ENCODE data around the gene ZNF23. TPM values are rescaled to one million over a fixed set of nuclear protein-coding genes. Genes with fewer than 3 reads are reported as not detected.

The ZNF23 gene
- total RNA-seq, 3 donors from 2014 or later (not counting 1 experiment from before 2014, with no cell fraction given) = 7.2 to 8.9 (median 7.8) TPM

DNA sequence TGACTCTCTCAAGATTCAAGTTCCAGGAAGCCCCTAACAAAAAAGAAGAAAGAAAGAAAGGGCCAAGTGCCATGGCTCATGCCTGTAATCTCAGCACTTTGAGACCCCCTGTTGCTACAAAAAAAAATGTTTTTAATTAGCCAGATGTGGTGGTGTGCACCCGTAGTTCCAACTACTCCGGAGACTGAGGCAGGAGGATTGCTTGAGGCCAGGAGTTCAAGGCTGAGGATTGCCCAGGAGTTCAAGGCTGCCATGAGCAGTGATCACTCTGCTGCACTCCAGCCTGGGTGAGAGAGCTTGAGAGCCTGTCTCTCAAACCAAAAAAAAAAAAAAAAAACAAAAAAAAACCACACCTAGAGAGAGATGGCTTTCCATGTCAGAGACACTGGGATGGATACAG, 39.0 kb downstream of the ZNF23 start:
- Histone ChIP-seq H3K4me3 (ENCODE audit: low read length) (no peak overlapping the region), H3K27me3 (ENCODE audit: control insufficient read depth, insufficient read depth, low read length) (no peaks in the 10 kb centered on the region), H3K27ac (ENCODE audit: low read length) (no peak overlapping the region), H3K4me1 (ENCODE audit: control insufficient read depth, insufficient read depth, low read length) (no peaks in the 10 kb centered on the region), H3K36me3 (ENCODE audit: control insufficient read depth, insufficient read depth, low read length) (no peaks in the 10 kb centered on the region), H3K9me3 (ENCODE audit: control insufficient read depth, insufficient read depth, low read length) (no peaks in the 10 kb centered on the region)
- Mint-ChIP-seq H3K4me1 (no peaks in the 10 kb centered on the region), H3K4me3 (no peak overlapping the region), H3K36me3 (no peaks in the 10 kb centered on the region), H3K9me3 (no peaks in the 10 kb centered on the region), H3K27me3 (ENCODE audit: low read depth in 2 of 2) (peaks cover 37 to 43% of the 10 kb centered on the region in 2 donors), H3K27ac (no peak overlapping the region)
- 89% methylated on average over 2 of the region's 2 CpGs for WGBS (ENCODE audit: insufficient coverage)
- TF ChIP-seq CTCF (IDR thresholded peaks at IDR 0.05) = no peak
- ATAC-seq (no peak), DNase-seq (no peak)
- intact Hi-C loops (cut with micrococcal nuclease) = no loop called here

GRCh38 chr16:71421911-71422310, 40.1 kb downstream of the ZNF23 start:
- Histone ChIP-seq H3K36me3 (ENCODE audit: control insufficient read depth, insufficient read depth, low read length) (no peaks in the 10 kb centered on the region), H3K4me1 (ENCODE audit: control insufficient read depth, insufficient read depth, low read length) (no peaks in the 10 kb centered on the region), H3K4me3 (ENCODE audit: low read length) (no peak overlapping the region), H3K27me3 (ENCODE audit: control insufficient read depth, insufficient read depth, low read length) (no peaks in the 10 kb centered on the region), H3K27ac (ENCODE audit: low read length) (no peak overlapping the region), H3K9me3 (ENCODE audit: control insufficient read depth, insufficient read depth, low read length) (no peaks in the 10 kb centered on the region)
- Mint-ChIP-seq H3K36me3 (no peaks in the 10 kb centered on the region), H3K9me3 (no peaks in the 10 kb centered on the region), H3K4me3 (no peak overlapping the region), H3K27ac (no peak overlapping the region), H3K27me3 (ENCODE audit: low read depth in 2 of 2) (peaks cover 33 to 42% of the 10 kb centered on the region in 2 donors), H3K4me1 (no peaks in the 10 kb centered on the region)
- peak; percentile 13 for TF ChIP-seq CTCF (IDR thresholded peaks at IDR 0.05)
- DNase-seq (peak in 1 of 2 donors; percentile 57), ATAC-seq (peak in 2 of 3 donors; percentile 52 to 61)
- WGBS (ENCODE audit: insufficient coverage) = 69% methylated on average over 4 of the region's 4 CpGs
- intact Hi-C loops (cut with micrococcal nuclease) = no loop called here

DNA sequence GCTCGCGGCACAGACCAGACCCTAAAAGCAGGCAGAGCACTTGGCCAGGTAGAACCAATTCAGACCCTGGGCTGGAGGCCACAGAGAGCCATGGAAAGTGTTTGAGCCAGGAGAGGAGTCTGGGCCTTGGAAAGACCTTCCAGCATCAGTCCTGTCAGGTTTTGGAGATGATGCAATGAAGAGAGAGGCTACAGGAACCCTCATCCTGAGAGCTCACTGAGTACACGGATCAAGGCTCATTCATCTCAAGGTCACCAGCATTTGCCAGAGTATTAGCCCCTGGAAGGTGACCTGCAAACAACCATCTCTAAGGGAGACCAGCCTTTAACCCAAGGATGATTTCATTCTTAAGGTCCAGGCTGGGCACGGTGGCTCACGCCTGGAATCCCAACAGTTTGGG, 48.0 kb downstream of the ZNF23 start:
- DNase-seq (no peak), ATAC-seq (no peak)
- Mint-ChIP-seq H3K36me3 (no peaks in the 10 kb centered on the region), H3K9me3 (no peaks in the 10 kb centered on the region), H3K27ac (no peak overlapping the region), H3K4me3 (no peak overlapping the region), H3K4me1 (peaks cover 0 to 9% of the 10 kb centered on the region in 2 donors), H3K27me3 (ENCODE audit: low read depth in 2 of 2) (peaks cover 33% of the 10 kb centered on the region in 2 donors)
- WGBS (ENCODE audit: insufficient coverage) = 90% methylated on average over 5 of the region's 5 CpGs
- Histone ChIP-seq H3K4me3 (ENCODE audit: low read length) (no peak overlapping the region), H3K27ac (ENCODE audit: low read length) (no peak overlapping the region), H3K27me3 (ENCODE audit: control insufficient read depth, insufficient read depth, low read length) (no peaks in the 10 kb centered on the region), H3K4me1 (ENCODE audit: control insufficient read depth, insufficient read depth, low read length) (peaks cover 5% of the 10 kb centered on the region), H3K36me3 (ENCODE audit: control insufficient read depth, insufficient read depth, low read length) (no peaks in the 10 kb centered on the region), H3K9me3 (ENCODE audit: control insufficient read depth, insufficient read depth, low read length) (no peaks in the 10 kb centered on the region)
- intact Hi-C loops (cut with micrococcal nuclease) = loop anchor here (5.0 to 10.0 kb wide), 2 partner anchors 331 to 553 kb away; no protein-coding TSS in a partner anchor
- no peak for TF ChIP-seq CTCF (IDR thresholded peaks at IDR 0.05)

DNA sequence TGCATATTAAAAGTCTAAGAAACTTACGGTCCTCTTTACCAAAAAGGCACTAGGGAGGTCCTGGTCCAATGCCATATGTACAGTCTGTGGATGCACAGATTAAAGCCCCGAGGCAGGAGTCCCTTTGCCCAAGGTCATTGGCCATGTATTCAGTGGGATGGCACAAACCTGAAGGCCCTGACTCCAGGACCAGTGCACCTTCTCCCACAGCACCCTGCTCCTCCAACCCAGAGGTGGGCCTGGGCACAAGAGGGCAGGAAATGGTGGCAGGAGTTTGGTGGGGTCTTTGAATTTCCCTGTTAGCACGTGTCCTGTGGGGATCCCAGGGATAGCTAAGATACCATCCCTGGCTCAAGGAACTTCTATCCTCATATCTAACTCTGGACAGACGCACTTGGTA, 48.7 kb downstream of the ZNF23 start:
- Mint-ChIP-seq H3K27me3 (ENCODE audit: low read depth in 2 of 2) (peaks cover 34 to 36% of the 10 kb centered on the region in 2 donors), H3K9me3 (no peaks in the 10 kb centered on the region), H3K36me3 (no peaks in the 10 kb centered on the region), H3K27ac (no peak overlapping the region), H3K4me1 (peaks cover 0 to 9% of the 10 kb centered on the region in 2 donors), H3K4me3 (no peak overlapping the region)
- Histone ChIP-seq H3K4me1 (ENCODE audit: control insufficient read depth, insufficient read depth, low read length) (peaks cover 5% of the 10 kb centered on the region), H3K9me3 (ENCODE audit: control insufficient read depth, insufficient read depth, low read length) (no peaks in the 10 kb centered on the region), H3K27ac (ENCODE audit: low read length) (no peak overlapping the region), H3K36me3 (ENCODE audit: control insufficient read depth, insufficient read depth, low read length) (no peaks in the 10 kb centered on the region), H3K4me3 (ENCODE audit: low read length) (no peak overlapping the region), H3K27me3 (ENCODE audit: control insufficient read depth, insufficient read depth, low read length) (no peaks in the 10 kb centered on the region)
- DNase-seq (no peak), ATAC-seq (no peak)
- WGBS (ENCODE audit: insufficient coverage) = 73% methylated on average over 4 of the region's 4 CpGs
- TF ChIP-seq CTCF (IDR thresholded peaks at IDR 0.05) = no peak
- intact Hi-C loops (cut with micrococcal nuclease) = loop anchor here (2.0 to 10.0 kb wide), 3 partner anchors 85 to 554 kb away; no protein-coding TSS in a partner anchor
